Neural cell (in vitro differentiated cells): Measurements from ENCODE around the gene TRABD2B. TPM values are rescaled to one million over a fixed set of nuclear protein-coding genes. Genes with fewer than 3 reads are reported as not detected.

Experiments used
- H2AFZ ChIP-seq: fragments of 200-600, 300-800 bp; sonication (generic), shearing (Covaris generic); 2 replicates; pipeline ENCODE4 v1.6.0; 2014; ENCODE audit warnings: low read depth, mild to moderate bottlenecking, antibody characterized with exemption, low read length, moderate library complexity
- H3F3A ChIP-seq: fragments of 200-600 bp; shearing (Covaris generic); 2 replicates; pipeline ENCODE4 v1.6.1; 2016; ENCODE audit warnings: mild to moderate bottlenecking, moderate library complexity, mixed read lengths, antibody characterized with exemption, low read length; ENCODE audit not compliant: insufficient read depth, poor library complexity, severe bottlenecking
- H3K27ac ChIP-seq: fragments of 200-600, 300-800 bp; sonication (generic), shearing (Covaris generic); 2 replicates; pipeline ENCODE4 v1.5.1; 2014; ENCODE audit warnings: mild to moderate bottlenecking, low read length, moderate library complexity
- H3K27me3 ChIP-seq: fragments of 300-800, 200-600 bp; sonication (generic), shearing (Covaris generic); 2 replicates; pipeline ENCODE4 v1.6.0; 2014; ENCODE audit warnings: mild to moderate bottlenecking, low read depth, low read length, moderate library complexity; ENCODE audit not compliant: insufficient read depth
- H3K36me3 ChIP-seq: fragments of 300-800, 200-600 bp; sonication (generic), shearing (Covaris generic); 2 replicates; pipeline ENCODE4 v1.5.1; 2014; ENCODE audit warnings: mild to moderate bottlenecking, antibody characterized with exemption, low read length, moderate library complexity; ENCODE audit not compliant: insufficient read depth
- H3K4me2 ChIP-seq: fragments of 300-800, 200-600 bp; sonication (generic), shearing (Covaris generic); 2 replicates; pipeline ENCODE4 v1.6.0; 2014; ENCODE audit warnings: mild to moderate bottlenecking, low read length
- H3K4me3 ChIP-seq: fragments of 300-800, 200-600 bp; sonication (generic), shearing (Covaris generic); 2 replicates; pipeline ENCODE4 v1.5.1; 2014; ENCODE audit warnings: mild to moderate bottlenecking, low read length, moderate library complexity
- H3K79me2 ChIP-seq: fragments of 200-600 bp; shearing (Covaris generic); replicated peaks from 2 replicates; pipeline ENCODE4 v1.6.0; 2014; ENCODE audit warnings: mild to moderate bottlenecking, low read length, moderate library complexity; ENCODE audit not compliant: insufficient read depth
- H3K9ac ChIP-seq: fragments of 300-800, 200-600 bp; sonication (generic), shearing (Covaris generic); 2 replicates; pipeline ENCODE4 v1.6.1; 2016; ENCODE audit warnings: mild to moderate bottlenecking, low read length, mixed read lengths
- H3K9me2 ChIP-seq: fragments of 200-600 bp; shearing (Covaris generic); 2 replicates; pipeline ENCODE4 v1.6.1; 2016; ENCODE audit warnings: mild to moderate bottlenecking, low read length, mixed read lengths; ENCODE audit not compliant: insufficient read depth
- H3K9me3 ChIP-seq: fragments of 200-600, 300-800 bp; sonication (generic), shearing (Covaris generic); 2 replicates; pipeline ENCODE4 v1.6.1; 2016; ENCODE audit warnings: mild to moderate bottlenecking, mixed run types, low read length, moderate library complexity, mixed read lengths
- H4K20me1 ChIP-seq: fragments of 200-600 bp; shearing (Covaris generic); 2 replicates; pipeline ENCODE4 v1.6.1; 2016; ENCODE audit warnings: mild to moderate bottlenecking, mixed run types; ENCODE audit not compliant: insufficient read depth
- CTCF ChIP-seq: fragments of 450-650 bp; IDR thresholded peaks from 2 replicates; pipeline ENCODE4 v1.5.1; 2014; ENCODE audit warnings: antibody characterized with exemption, mild to moderate bottlenecking, moderate library complexity; ENCODE audit not compliant: poor library complexity, severe bottlenecking
- EP300 ChIP-seq: fragments of 450-650 bp; conservative IDR thresholded peaks from 2 replicates; pipeline ENCODE4 v1.6.1; 2014; ENCODE audit warnings: antibody characterized with exemption, mild to moderate bottlenecking, moderate library complexity; ENCODE audit not compliant: poor library complexity, severe bottlenecking
- EZH2 ChIP-seq: fragments of 200-600, 300-800 bp; shearing (Covaris generic), sonication (generic); IDR thresholded peaks from 2 replicates; pipeline ENCODE4 v1.6.1; 2014; ENCODE audit warnings: antibody characterized with exemption, low read length, borderline replicate concordance, mild to moderate bottlenecking; ENCODE audit not compliant: insufficient read depth, poor library complexity, severe bottlenecking
- MXI1 ChIP-seq: fragments of 450-650 bp; conservative IDR thresholded peaks from 2 replicates; pipeline ENCODE4 v1.6.1; 2014; ENCODE audit warnings: antibody characterized with exemption, mild to moderate bottlenecking; ENCODE audit not compliant: poor library complexity, severe bottlenecking
- POLR2AphosphoS5 ChIP-seq: IDR thresholded peaks from 2 replicates; pipeline ENCODE4 v1.6.1; 2012
- RAD21 ChIP-seq: fragments of 450-650 bp; conservative IDR thresholded peaks from 2 replicates; pipeline ENCODE4 v1.6.1; 2014; ENCODE audit warnings: antibody characterized with exemption, mild to moderate bottlenecking, moderate library complexity
- REST ChIP-seq: IDR thresholded peaks from 2 replicates; pipeline ENCODE4 v1.6.1; 2012; ENCODE audit warnings: borderline replicate concordance
- SMC3 ChIP-seq: fragments of 450-650 bp; conservative IDR thresholded peaks from 2 replicates; pipeline ENCODE4 v1.6.1; 2014; ENCODE audit warnings: antibody characterized with exemption, mild to moderate bottlenecking, moderate library complexity; ENCODE audit not compliant: poor library complexity
- TAF1 ChIP-seq: IDR thresholded peaks from 2 replicates; pipeline ENCODE4 v1.6.1; 2012; ENCODE audit warnings: low read depth
- polyA plus RNA-seq: library from polyadenylated mRNA; depleted of rRNA; stranded (reverse); fragments of >200 nt; gene quantifications from 2 replicates; pipeline ENCODE4 v1.2.3, GENCODE V29; 2014

TRABD2B gene
- polyA plus RNA-seq, 1 donor from 2014 or later: 0.02 TPM

- H3K79me2 ChIP-seq: no peaks in the 10 kb centered on the region
- no peak overlapping the region for H2AFZ ChIP-seq
- no peaks in the 10 kb centered on the region for H4K20me1 ChIP-seq
- H3K9me3 ChIP-seq: no peaks in the 10 kb centered on the region
- H3K27ac ChIP-seq: peak overlapping the region; percentile 58
- TF ChIP-seq EZH2 (no peak), POLR2AphosphoS5 (no peak), RAD21 (no peak), SMC3 (no peak), MXI1 (no peak), TAF1 (no peak), EP300 (peak; percentile 80), REST (no peak), CTCF (no peak)
- no peaks in the 10 kb centered on the region for H3K27me3 ChIP-seq
- no peaks in the 10 kb centered on the region for H3K36me3 ChIP-seq
- H3K9ac ChIP-seq: peak overlapping the region; percentile 10
- H3K9me2 ChIP-seq: no peaks in the 10 kb centered on the region
- H3K4me3 ChIP-seq: peak overlapping the region; percentile 38
- no peaks in the 10 kb centered on the region for H3F3A ChIP-seq
- H3K4me2 ChIP-seq: no peak overlapping the region
Measured at GRCh38 chr1:47812904-47813514, 184.2 kb downstream of the TRABD2B start.

GRCh38 chr1:47810964-47811682, 186.1 kb downstream of the TRABD2B start:
- H4K20me1 ChIP-seq: no peaks in the 10 kb centered on the region
- no peaks in the 10 kb centered on the region for H3F3A ChIP-seq
- H2AFZ ChIP-seq: no peak overlapping the region
- H3K79me2 ChIP-seq: no peaks in the 10 kb centered on the region
- no peak overlapping the region for H3K27ac ChIP-seq
- H3K4me2 ChIP-seq: no peak overlapping the region
- no peaks in the 10 kb centered on the region for H3K27me3 ChIP-seq
- H3K9me2 ChIP-seq: no peaks in the 10 kb centered on the region
- H3K9me3 ChIP-seq: no peaks in the 10 kb centered on the region
- H3K4me3 ChIP-seq: no peak overlapping the region
- H3K9ac ChIP-seq: no peak overlapping the region
- TF ChIP-seq EP300 (no peak), POLR2AphosphoS5 (no peak), EZH2 (no peak), SMC3 (no peak), MXI1 (no peak), REST (no peak), CTCF (no peak), TAF1 (no peak), RAD21 (no peak)
- no peaks in the 10 kb centered on the region for H3K36me3 ChIP-seq
